Measurements from ENCODE around the gene PPP3CA. TPM values are rescaled to one million over a fixed set of nuclear protein-coding genes. Genes with fewer than 3 reads are reported as not detected.

The PPP3CA gene
- total RNA-seq, 1 donor from 2014 or later, result 29.9 TPM

DNA sequence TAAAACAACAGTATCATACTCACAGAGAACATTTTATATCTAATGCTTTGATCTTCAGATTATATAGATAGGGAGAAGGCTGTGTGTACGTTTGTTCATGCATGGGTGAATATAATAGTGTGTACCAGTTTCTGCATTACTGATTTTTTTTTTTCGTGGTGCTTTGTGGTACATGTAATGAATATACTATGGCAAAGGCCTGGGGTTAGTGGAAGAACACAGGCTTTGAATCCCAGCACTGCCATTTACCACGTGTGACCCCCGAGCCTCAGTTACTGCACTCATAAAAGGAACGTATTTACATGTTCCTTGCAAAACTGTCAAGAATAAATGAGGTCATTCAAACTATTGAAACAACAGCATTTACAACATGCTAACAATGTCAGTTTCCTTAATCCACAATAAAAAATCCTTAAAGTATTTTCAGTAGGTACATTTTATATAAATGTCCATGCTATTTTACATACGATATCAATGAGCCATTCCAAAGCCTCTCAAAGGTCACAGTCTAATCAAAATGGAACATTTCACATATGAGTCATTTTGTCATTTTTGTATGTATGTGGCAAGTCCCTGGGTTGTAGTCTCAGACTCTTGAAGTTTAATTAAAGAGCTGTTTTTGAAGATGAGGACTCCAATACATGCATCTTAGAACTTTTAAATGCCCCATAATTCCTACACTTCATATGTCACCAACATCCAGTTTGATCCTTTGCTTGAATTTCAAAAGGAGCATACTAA is 242.8 kb downstream of the PPP3CA start:
- no peak overlapping the region for H3K4me3 Mint-ChIP-seq (ENCODE audit: unreplicated experiment)
- H3K27me3 Mint-ChIP-seq (ENCODE audit: unreplicated experiment), result no peaks in the 10 kb centered on the region
- no peak overlapping the region for H3K27ac Mint-ChIP-seq (ENCODE audit: unreplicated experiment)
- TF ChIP-seq, protein P1, sequence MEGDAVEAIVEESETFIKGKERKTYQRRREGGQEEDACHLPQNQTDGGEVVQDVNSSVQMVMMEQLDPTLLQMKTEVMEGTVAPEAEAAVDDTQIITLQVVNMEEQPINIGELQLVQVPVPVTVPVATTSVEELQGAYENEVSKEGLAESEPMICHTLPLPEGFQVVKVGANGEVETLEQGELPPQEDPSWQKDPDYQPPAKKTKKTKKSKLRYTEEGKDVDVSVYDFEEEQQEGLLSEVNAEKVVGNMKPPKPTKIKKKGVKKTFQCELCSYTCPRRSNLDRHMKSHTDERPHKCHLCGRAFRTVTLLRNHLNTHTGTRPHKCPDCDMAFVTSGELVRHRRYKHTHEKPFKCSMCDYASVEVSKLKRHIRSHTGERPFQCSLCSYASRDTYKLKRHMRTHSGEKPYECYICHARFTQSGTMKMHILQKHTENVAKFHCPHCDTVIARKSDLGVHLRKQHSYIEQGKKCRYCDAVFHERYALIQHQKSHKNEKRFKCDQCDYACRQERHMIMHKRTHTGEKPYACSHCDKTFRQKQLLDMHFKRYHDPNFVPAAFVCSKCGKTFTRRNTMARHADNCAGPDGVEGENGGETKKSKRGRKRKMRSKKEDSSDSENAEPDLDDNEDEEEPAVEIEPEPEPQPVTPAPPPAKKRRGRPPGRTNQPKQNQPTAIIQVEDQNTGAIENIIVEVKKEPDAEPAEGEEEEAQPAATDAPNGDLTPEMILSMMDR (IDR thresholded peaks at IDR 0.05; ENCODE audit: partially characterized antibody, unreplicated experiment), result no peak
- no peaks in the 10 kb centered on the region for H3K36me3 Mint-ChIP-seq (ENCODE audit: unreplicated experiment)
- no peaks in the 10 kb centered on the region for H3K4me1 Mint-ChIP-seq (ENCODE audit: low read depth, unreplicated experiment)
- DNase-seq, result no peak
- no peaks in the 10 kb centered on the region for H3K9me3 Mint-ChIP-seq (ENCODE audit: unreplicated experiment)

DNA sequence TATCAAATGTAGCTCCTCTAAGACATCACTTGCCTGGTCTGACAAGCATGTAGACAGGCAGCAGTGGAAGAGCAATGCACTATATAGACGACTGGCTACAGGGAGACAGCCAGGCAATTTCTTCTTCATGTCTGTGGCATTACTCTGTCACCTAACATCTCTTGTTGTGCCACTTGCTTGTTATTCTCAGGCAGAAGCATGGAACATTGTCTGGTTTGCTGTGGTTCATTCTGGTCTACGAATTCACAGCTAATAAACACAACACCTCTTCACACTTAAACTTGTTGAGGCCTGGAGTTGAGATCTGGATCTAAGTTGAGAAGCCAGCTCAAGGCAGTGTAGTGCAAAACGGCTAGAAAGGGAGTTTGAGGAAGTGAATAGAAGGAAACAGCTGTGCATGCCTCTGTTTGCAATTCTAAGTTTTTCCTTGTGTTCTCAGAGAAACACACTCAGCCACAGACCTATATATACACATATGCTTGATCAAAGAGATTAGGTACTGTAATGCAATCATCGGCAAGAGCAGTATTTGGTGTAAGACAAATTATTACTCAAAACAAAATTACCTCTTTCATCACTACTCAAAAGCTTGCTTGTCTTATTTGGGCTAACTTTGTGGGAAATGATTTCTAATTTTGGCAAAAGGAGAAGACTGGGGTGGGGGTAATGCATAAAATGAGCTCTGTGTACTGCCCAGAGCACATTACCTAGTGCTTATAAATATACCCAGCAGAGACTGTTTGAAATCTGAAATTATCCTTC is 243.8 kb downstream of the PPP3CA start:
- Mint-ChIP-seq H3K27ac (ENCODE audit: unreplicated experiment) (no peak overlapping the region), H3K4me1 (ENCODE audit: low read depth, unreplicated experiment) (no peaks in the 10 kb centered on the region), H3K36me3 (ENCODE audit: unreplicated experiment) (no peaks in the 10 kb centered on the region), H3K9me3 (ENCODE audit: unreplicated experiment) (no peaks in the 10 kb centered on the region), H3K27me3 (ENCODE audit: unreplicated experiment) (no peaks in the 10 kb centered on the region), H3K4me3 (ENCODE audit: unreplicated experiment) (no peak overlapping the region)
- TF ChIP-seq, protein P1 (IDR thresholded peaks at IDR 0.05; ENCODE audit: partially characterized antibody, unreplicated experiment), result no peak
- DNase-seq, result no peak

DNA sequence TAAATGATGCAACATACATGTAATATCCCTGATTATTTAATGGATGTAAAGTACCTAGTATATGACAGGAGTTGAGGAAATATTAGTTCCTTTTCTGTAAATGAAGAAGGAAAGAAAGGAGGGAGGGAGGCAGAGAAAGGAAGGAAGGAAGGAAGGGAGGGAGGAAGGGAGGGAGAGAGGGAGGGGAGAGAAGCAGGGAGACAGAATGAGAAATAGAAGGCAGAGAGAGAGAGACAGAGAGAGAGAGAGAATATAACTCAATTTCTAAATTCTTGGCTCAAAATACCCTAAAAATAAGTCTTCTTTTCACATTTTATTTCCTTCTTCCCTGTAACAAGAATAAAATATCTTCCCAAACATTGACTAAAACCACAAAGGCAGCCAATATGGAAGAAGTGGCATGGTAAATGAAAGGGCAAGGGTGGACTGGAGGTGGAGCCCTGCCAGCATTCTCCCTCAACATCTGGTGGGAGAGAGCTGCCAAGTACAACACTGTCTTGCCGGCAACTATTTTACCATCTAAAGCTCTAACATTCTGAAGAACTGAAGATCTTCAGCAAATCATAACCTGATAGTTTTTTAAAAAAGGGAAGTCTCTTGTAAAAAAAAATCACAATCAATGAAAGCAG is 245.1 kb downstream of the PPP3CA start:
- Mint-ChIP-seq H3K9me3 (ENCODE audit: unreplicated experiment) (peaks cover 2% of the 10 kb centered on the region), H3K27me3 (ENCODE audit: unreplicated experiment) (no peaks in the 10 kb centered on the region), H3K4me1 (ENCODE audit: low read depth, unreplicated experiment) (no peaks in the 10 kb centered on the region), H3K27ac (ENCODE audit: unreplicated experiment) (no peak overlapping the region), H3K4me3 (ENCODE audit: unreplicated experiment) (no peak overlapping the region), H3K36me3 (ENCODE audit: unreplicated experiment) (no peaks in the 10 kb centered on the region)
- no peak for DNase-seq
- TF ChIP-seq, protein P1 (IDR thresholded peaks at IDR 0.05; ENCODE audit: partially characterized antibody, unreplicated experiment), result no peak

DNA sequence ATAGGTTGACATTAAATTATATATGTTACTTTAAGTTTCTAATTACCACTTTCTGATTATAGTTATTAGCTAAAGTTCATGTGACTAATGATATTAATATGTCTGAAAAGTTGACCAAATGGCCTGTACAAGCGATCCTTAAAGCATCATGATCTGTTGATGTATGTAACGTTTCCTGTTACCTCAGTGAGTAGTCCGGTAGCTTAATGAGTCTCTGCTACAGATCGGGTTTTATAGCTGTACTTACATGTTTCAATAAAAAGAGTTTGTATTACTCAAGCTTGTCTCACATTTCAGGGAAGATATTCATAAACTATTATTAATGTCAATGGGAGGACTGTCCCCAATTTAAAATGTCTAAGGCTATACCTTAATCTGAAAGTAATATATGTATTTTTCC is 246.3 kb downstream of the PPP3CA start:
- H3K9me3 Mint-ChIP-seq (ENCODE audit: unreplicated experiment), result peaks cover 2% of the 10 kb centered on the region
- no peaks in the 10 kb centered on the region for H3K36me3 Mint-ChIP-seq (ENCODE audit: unreplicated experiment)
- H3K27ac Mint-ChIP-seq (ENCODE audit: unreplicated experiment), result no peak overlapping the region
- H3K27me3 Mint-ChIP-seq (ENCODE audit: unreplicated experiment), result no peaks in the 10 kb centered on the region
- no peaks in the 10 kb centered on the region for H3K4me1 Mint-ChIP-seq (ENCODE audit: low read depth, unreplicated experiment)
- no peak overlapping the region for H3K4me3 Mint-ChIP-seq (ENCODE audit: unreplicated experiment)
- TF ChIP-seq, protein P1 (IDR thresholded peaks at IDR 0.05; ENCODE audit: partially characterized antibody, unreplicated experiment), result no peak
- no peak for DNase-seq

Data from glutamatergic neuron (in vitro differentiated cells).